IMR-90 (cell line): ENCODE results near the gene PRR12. TPM values are rescaled to one million over a fixed set of nuclear protein-coding genes. Genes with fewer than 3 reads are reported as not detected.
A peak's percentile ranks its signal among the peaks of the same experiment; 100 is the strongest.

Experiments
- ATAC-seq: fragments of 200-7000 bp; cut with Tn5 transposase; 2 replicates; pipeline ENCODE4 v1.9.1; 2020; ENCODE audit warnings: low read depth, mild to moderate bottlenecking, moderate library complexity
- BruUV-seq: library from RNA; stranded (reverse); fragments of 400-500 nt; replicated peaks from 2 replicates; lab custom pipeline; 2021; lab: Mats Ljungman, UMichigan
- CTCF ChIA-PET: fragments of 300-600 bp; formaldehyde crosslinking; extraction: SDS; loops from one replicate; lab custom pipeline; 2021; ENCODE audit warnings: antibody characterized with exemption; lab: Yijun Ruan, JAX
- POLR2A ChIA-PET: fragments of 300-600 bp; sonication (Branson Sonifier 250); formaldehyde crosslinking; loops from one replicate; lab custom pipeline; 2022; ENCODE audit warnings: antibody characterized with exemption; ENCODE audit not compliant: unreplicated experiment; lab: Charles Lee
- DNase-seq: peaks from one replicate; pipeline ENCODE4 v3.0.0; 2013
- H2AFZ ChIP-seq: replicated peaks from 2 replicates; pipeline ENCODE3; 2013; ENCODE audit warnings: low read length, mild to moderate bottlenecking; ENCODE audit not compliant: poor library complexity
- H2AK5ac ChIP-seq: 2 replicates; pipeline ENCODE4 v1.6.1; 2013; ENCODE audit warnings: low read depth, low read length, inconsistent platforms
- H2AK9ac ChIP-seq: replicated peaks from 2 replicates; pipeline ENCODE3; 2013; ENCODE audit warnings: mild to moderate bottlenecking, low read depth, low read length, moderate library complexity; ENCODE audit not compliant: poor library complexity
- H2BK120ac ChIP-seq: 2 replicates; pipeline ENCODE4 v1.6.1; 2013; ENCODE audit warnings: low read depth, low read length, inconsistent platforms
- H2BK15ac ChIP-seq: 3 replicates; pipeline ENCODE4 v1.6.1; 2013; ENCODE audit warnings: low read depth, low read length, inconsistent platforms
- H2BK20ac ChIP-seq: 2 replicates; pipeline ENCODE4 v1.6.1; 2013; ENCODE audit warnings: low read depth, mild to moderate bottlenecking, inconsistent platforms, low read length, moderate library complexity
- H2BK5ac ChIP-seq: 2 replicates; pipeline ENCODE4 v1.6.1; 2013; ENCODE audit warnings: mild to moderate bottlenecking, low read depth, low read length, inconsistent platforms; ENCODE audit not compliant: poor library complexity, severe bottlenecking
- H3K14ac ChIP-seq: replicated peaks from 2 replicates; pipeline ENCODE4 v1.6.1; 2013; ENCODE audit warnings: low read depth, low read length, inconsistent platforms
- H3K18ac ChIP-seq: 2 replicates; pipeline ENCODE4 v1.6.1; 2013; ENCODE audit warnings: low read depth, low read length, control low read depth
- H3K23ac ChIP-seq: 2 replicates; pipeline ENCODE4 v1.6.1; 2013; ENCODE audit warnings: low read depth, low read length, inconsistent platforms
- H3K27ac ChIP-seq: 2 replicates; pipeline ENCODE4 v1.5.1; 2013; ENCODE audit warnings: mild to moderate bottlenecking, control low read depth, low read length; ENCODE audit not compliant: insufficient read depth
- H3K27me3 ChIP-seq: 2 replicates; pipeline ENCODE4 v1.6.1; 2013; ENCODE audit warnings: low read length; ENCODE audit not compliant: control insufficient read depth, insufficient read depth
- H3K36me3 ChIP-seq: 2 replicates; pipeline ENCODE4 v1.6.1; 2013; ENCODE audit warnings: low read length, mixed read lengths; ENCODE audit not compliant: control insufficient read depth, insufficient read depth
- H3K4ac ChIP-seq: 2 replicates; pipeline ENCODE4 v1.6.1; 2013; ENCODE audit warnings: low read depth, low read length, inconsistent platforms
- H3K4me1 ChIP-seq: 2 replicates; pipeline ENCODE4 v1.6.1; 2013; ENCODE audit warnings: low read length, mixed read lengths; ENCODE audit not compliant: control insufficient read depth, insufficient read depth
- H3K4me2 ChIP-seq: 2 replicates; pipeline ENCODE4 v1.6.1; 2013; ENCODE audit warnings: low read depth, mild to moderate bottlenecking, control low read depth, low read length, moderate library complexity
- H3K4me3 ChIP-seq: 2 replicates; pipeline ENCODE4 v1.5.1; 2013; ENCODE audit warnings: low read depth, mild to moderate bottlenecking, control low read depth, low read length, moderate library complexity; ENCODE audit not compliant: insufficient read depth
- H3K56ac ChIP-seq: 2 replicates; pipeline ENCODE4 v1.6.1; 2013; ENCODE audit warnings: low read length, inconsistent platforms; ENCODE audit not compliant: insufficient read depth; ENCODE audit errors: extremely low read depth
- H3K79me1 ChIP-seq, 2 experiments: 2 replicates each; pipeline ENCODE4 v1.6.1; 2013; ENCODE audit warnings: low read length in 2 of 2, inconsistent platforms in 1 of 2, low read depth in 1 of 2
- H3K9ac ChIP-seq: 2 replicates; pipeline ENCODE4 v1.6.1; 2013; ENCODE audit warnings: low read depth, low read length, control low read depth
- H3K9me1 ChIP-seq: 2 replicates; pipeline ENCODE4 v1.6.1; 2013; ENCODE audit warnings: low read length, inconsistent platforms; ENCODE audit not compliant: insufficient read depth
- H3K9me3 ChIP-seq: 2 replicates; pipeline ENCODE4 v1.6.1; 2013; ENCODE audit warnings: low read length; ENCODE audit not compliant: control insufficient read depth, insufficient read depth
- H4K20me1 ChIP-seq: 2 replicates; pipeline ENCODE4 v1.6.1; 2013; ENCODE audit warnings: low read length, inconsistent platforms; ENCODE audit not compliant: insufficient read depth
- H4K5ac ChIP-seq: 2 replicates; pipeline ENCODE4 v1.6.1; 2013; ENCODE audit warnings: mild to moderate bottlenecking, low read depth, low read length, control low read depth
- H4K8ac ChIP-seq, 2 experiments: 2 replicates each; pipeline ENCODE4 v1.6.1; 2013; ENCODE audit warnings: low read depth in 2 of 2, low read length in 2 of 2, control low read depth in 1 of 2, inconsistent platforms in 1 of 2
- H4K91ac ChIP-seq: 2 replicates; pipeline ENCODE4 v1.6.1; 2013; ENCODE audit warnings: low read depth, low read length, inconsistent platforms; ENCODE audit not compliant: insufficient read depth
- BHLHE40 ChIP-seq: fragments of 150-350 bp; IDR thresholded peaks from 2 replicates; pipeline ENCODE4 v1.6.1; 2016; ENCODE audit warnings: mild to moderate bottlenecking, low read depth, low read length
- FOS ChIP-seq: fragments of 150-350 bp; IDR thresholded peaks from 2 replicates; pipeline ENCODE4 v1.6.1; 2016; ENCODE audit warnings: low read depth, low read length
- NFE2L2 ChIP-seq: fragments of 150-350 bp; IDR thresholded peaks from 2 replicates; pipeline ENCODE4 v1.6.1; 2016; ENCODE audit warnings: low read depth, mild to moderate bottlenecking, low read length
- RCOR1 ChIP-seq: IDR thresholded peaks from 2 replicates; pipeline ENCODE4 v1.6.1; 2012; ENCODE audit warnings: mild to moderate bottlenecking, low read length, improper control_type of control experiment; ENCODE audit not compliant: insufficient replicate concordance
- WGBS, 2 experiments: methylation state at CpG; one replicate each; pipeline versions ENCODE4 v1.1.5 to v1.1.7; 2013; ENCODE audit warnings: missing lambda C conversion rate in 2 of 2; ENCODE audit not compliant: insufficient read length in 1 of 2; ENCODE audit errors: extremely low coverage in 2 of 2; 5-methylcytosine and 5-hydroxymethylcytosine counted together
- dilution Hi-C: fragments of 300-500 bp; cut with HindIII; formaldehyde crosslinking; loops from one replicate; pipeline ENCODE4 v1.14.3; 2018; ENCODE audit warnings: low sequenced_read_pairs; ENCODE audit not compliant: unreplicated experiment
- in situ Hi-C: fragments of 300-500 bp; cut with MboI; formaldehyde crosslinking; loops from 3 replicates; pipeline ENCODE4 v1.14.3; 2019; ENCODE audit warnings: low sequenced_read_pairs, inconsistent platforms, mixed read lengths
- intact Hi-C: fragments of 100-400 bp; cut with micrococcal nuclease; formaldehyde crosslinking; loops from 2 replicates; pipeline ENCODE4 v1.10.0; 2022
- polyA plus RNA-seq, 3 experiments: library from polyadenylated mRNA; depleted of rRNA; stranded (reverse); fragments of >200 nt; gene quantifications; 2 replicates each; pipeline ENCODE4 v1.2.3, GENCODE V29; 2012; ENCODE audit warnings: low replicate concordance in 1 of 3
- total RNA-seq: library from RNA; depleted of rRNA; stranded (reverse); fragments of >200 nt; gene quantifications from 2 replicates; pipeline ENCODE4 v1.2.3, GENCODE V29; 2012
- TF ChIP-seq, protein P1 (sequence below): fragments of 150-350 bp; IDR thresholded peaks from 2 replicates; pipeline ENCODE4 v1.6.1; 2017; ENCODE audit warnings: mild to moderate bottlenecking, antibody characterized with exemption, low read length, low read depth

Gene PRR12
- total and polyA plus RNA-seq, 2 of the 4 experiments (the other 2 are of a cell fraction) = 0.36 to 4.1 TPM

DNA sequence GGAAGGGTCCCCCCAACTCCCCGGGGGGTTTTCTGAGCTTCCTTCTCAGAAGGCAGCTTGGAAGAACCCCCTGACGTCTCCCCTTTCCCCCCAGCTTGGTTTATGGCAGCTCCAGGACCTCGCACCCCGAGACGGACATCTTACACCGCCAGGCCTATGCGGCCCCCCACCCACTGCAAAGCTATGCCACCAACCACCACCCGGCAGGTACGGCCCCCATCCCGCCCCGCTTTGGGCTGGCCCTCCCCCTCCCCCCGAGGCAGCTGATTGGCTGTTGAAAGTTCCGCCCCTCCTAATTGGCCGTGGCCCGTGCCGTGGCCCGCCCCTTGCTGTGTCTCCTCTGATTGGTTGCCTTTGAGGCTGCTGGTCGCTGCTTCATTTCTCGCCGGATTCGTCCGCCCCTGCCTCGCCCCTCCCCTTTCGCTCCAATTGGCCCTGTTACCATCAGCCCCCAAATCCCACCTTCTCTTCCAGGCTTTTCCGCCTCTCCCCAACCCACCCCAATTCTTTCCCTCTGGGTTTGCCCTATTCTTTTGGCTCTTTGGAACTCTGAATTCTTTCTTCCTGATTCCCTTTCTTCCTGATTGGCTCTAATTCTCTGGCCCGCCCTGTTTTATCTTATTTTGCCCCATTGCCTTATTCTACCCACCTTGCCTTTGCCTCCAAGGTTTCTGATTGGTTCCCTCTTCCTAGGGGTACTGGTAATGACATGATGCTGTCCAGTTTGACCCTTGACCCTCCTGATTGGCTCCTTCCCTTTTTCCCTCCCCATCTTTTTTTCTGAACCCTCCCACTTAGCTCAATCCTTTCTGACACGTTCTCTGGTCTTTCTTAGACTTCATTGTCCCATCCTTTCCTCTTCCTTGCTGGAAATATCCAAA lies 2.5 kb downstream of the PRR12 start:
- Histone ChIP-seq H4K8ac (peak overlapping the region in 1 of 2 experiments; percentile 68; a peak in 1 of 4 replicates), H2BK20ac (no peak overlapping the region), H2AK5ac (peak overlapping the region; percentile 71; the same call in 1 of the 2 replicates), H4K91ac (no peak overlapping the region), H4K20me1 (peaks cover 31% of the 10 kb centered on the region), H2BK120ac (no peak overlapping the region), H3K4me1 (peaks cover 7% of the 10 kb centered on the region; the same call in 1 of the 2 replicates), H3K23ac (no peak overlapping the region), H3K9ac (peak overlapping the region; percentile 94; the same call in 1 of the 2 replicates), H3K36me3 (peaks cover 31% of the 10 kb centered on the region), H3K14ac (no peak overlapping the region), H3K9me3 (no peaks in the 10 kb centered on the region), H3K27ac (peak overlapping the region; percentile 12; the same call in 1 of the 2 replicates), H2BK15ac (no peak overlapping the region), H2BK5ac (peak overlapping the region; percentile 17), H3K18ac (no peak overlapping the region), H3K4me2 (peak overlapping the region; percentile 91), H3K4ac (no peak overlapping the region; the same call in 1 of the 2 replicates), H3K56ac (no peak overlapping the region), H2AFZ (peak overlapping the region; percentile 86), H3K4me3 (peak overlapping the region; percentile 97), H2AK9ac (peak overlapping the region; percentile 38), H3K79me1 (peaks cover 8 to 29% of the 10 kb centered on the region in 2 experiments; a peak in 3 of 4 replicates), H4K5ac (no peak overlapping the region), H3K27me3 (no peaks in the 10 kb centered on the region), H3K9me1 (no peaks in the 10 kb centered on the region)
- BruUV-seq = no TSS peak
- ChIA-PET POLR2A (no interaction called here), CTCF (interaction anchor here (0.7 kb wide), 1 partner anchor 29 kb away, joined by 3 read pairs; no protein-coding TSS in a partner anchor)
- ATAC-seq = peak; percentile 69
- in situ Hi-C loops = no loop called here
- DNase-seq = peak; percentile 89
- TF ChIP-seq BHLHE40 (peak; percentile 57; the same call in 1 of the 2 replicates), RCOR1 (no peak), NFE2L2 (no peak), FOS (0 out of 2 replicates have a peak, but pooled peaks have one; percentile 35)
- TF ChIP-seq, protein P1, sequence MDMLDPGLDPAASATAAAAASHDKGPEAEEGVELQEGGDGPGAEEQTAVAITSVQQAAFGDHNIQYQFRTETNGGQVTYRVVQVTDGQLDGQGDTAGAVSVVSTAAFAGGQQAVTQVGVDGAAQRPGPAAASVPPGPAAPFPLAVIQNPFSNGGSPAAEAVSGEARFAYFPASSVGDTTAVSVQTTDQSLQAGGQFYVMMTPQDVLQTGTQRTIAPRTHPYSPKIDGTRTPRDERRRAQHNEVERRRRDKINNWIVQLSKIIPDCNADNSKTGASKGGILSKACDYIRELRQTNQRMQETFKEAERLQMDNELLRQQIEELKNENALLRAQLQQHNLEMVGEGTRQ = peak; percentile 73
- 6% methylated on average over 14 of the region's 27 CpGs; no CpG with 5 or more reads in 1 of the 2 experiments for whole genome bisulfite sequencing, 2 experiments
- intact Hi-C loops = loop anchor here (5.0 kb wide), 1 partner anchor 84 kb away; the partner anchor contains the start of gene PRMT1
- dilution Hi-C loops = no loop called here
